NCI-H2081 (cell line): Measurements from ENCODE around the gene SLC45A1.

Experiments
- DNase-seq, 2 experiments: peaks; one replicate each; lab custom pipeline; 2025; lab: John Stamatoyannopoulos, UW

SLC45A1 gene

GRCh38 chr1:8352886-8353785 is 35.2 kb downstream of the SLC45A1 start:
- no peak for DNase-seq

- DNase-seq = no peak
These were observed 36.1 kb downstream of the SLC45A1 start for GRCh38 chr1:8354038-8354437.

GRCh38 chr1:8355439-8356255 is 37.7 kb downstream of the SLC45A1 start:
- DNase-seq = no peak

GRCh38 chr1:8356256-8357209 is 38.6 kb downstream of the SLC45A1 start:
- DNase-seq = no peak

- no peak for DNase-seq
These were observed 39.6 kb downstream of the SLC45A1 start for GRCh38 chr1:8357329-8358101.

- no peak for DNase-seq
These were observed 40.5 kb downstream of the SLC45A1 start for GRCh38 chr1:8358241-8358896.

- DNase-seq = no peak
These were observed 41.1 kb downstream of the SLC45A1 start for GRCh38 chr1:8358897-8359616.

- DNase-seq = no peak
These were observed 41.9 kb downstream of the SLC45A1 start for GRCh38 chr1:8359617-8360481.

GRCh38 chr1:8360493-8361197 is 42.7 kb downstream of the SLC45A1 start:
- no peak for DNase-seq

GRCh38 chr1:8361198-8361849 is 43.4 kb downstream of the SLC45A1 start:
- no peak for DNase-seq

- no peak for DNase-seq
These were observed 44.8 kb downstream of the SLC45A1 start for GRCh38 chr1:8362701-8363101.

- no peak for DNase-seq
These were observed 45.4 kb downstream of the SLC45A1 start for GRCh38 chr1:8363186-8363766.

GRCh38 chr1:8363767-8364301 is 45.9 kb downstream of the SLC45A1 start:
- no peak for DNase-seq

- no peak for DNase-seq
These were observed 46.9 kb downstream of the SLC45A1 start for GRCh38 chr1:8364528-8365442.

- DNase-seq = no peak
These were observed 47.9 kb downstream of the SLC45A1 start for GRCh38 chr1:8365661-8366362.
